Measurements from ENCODE around the gene TCP11L1. TPM values are rescaled to one million over a fixed set of nuclear protein-coding genes. Genes with fewer than 3 reads are reported as not detected.

Gene TCP11L1
- total and polyA plus RNA-seq, 5 donors, result 4.3 to 9.8 (median 8.7) TPM

DNA sequence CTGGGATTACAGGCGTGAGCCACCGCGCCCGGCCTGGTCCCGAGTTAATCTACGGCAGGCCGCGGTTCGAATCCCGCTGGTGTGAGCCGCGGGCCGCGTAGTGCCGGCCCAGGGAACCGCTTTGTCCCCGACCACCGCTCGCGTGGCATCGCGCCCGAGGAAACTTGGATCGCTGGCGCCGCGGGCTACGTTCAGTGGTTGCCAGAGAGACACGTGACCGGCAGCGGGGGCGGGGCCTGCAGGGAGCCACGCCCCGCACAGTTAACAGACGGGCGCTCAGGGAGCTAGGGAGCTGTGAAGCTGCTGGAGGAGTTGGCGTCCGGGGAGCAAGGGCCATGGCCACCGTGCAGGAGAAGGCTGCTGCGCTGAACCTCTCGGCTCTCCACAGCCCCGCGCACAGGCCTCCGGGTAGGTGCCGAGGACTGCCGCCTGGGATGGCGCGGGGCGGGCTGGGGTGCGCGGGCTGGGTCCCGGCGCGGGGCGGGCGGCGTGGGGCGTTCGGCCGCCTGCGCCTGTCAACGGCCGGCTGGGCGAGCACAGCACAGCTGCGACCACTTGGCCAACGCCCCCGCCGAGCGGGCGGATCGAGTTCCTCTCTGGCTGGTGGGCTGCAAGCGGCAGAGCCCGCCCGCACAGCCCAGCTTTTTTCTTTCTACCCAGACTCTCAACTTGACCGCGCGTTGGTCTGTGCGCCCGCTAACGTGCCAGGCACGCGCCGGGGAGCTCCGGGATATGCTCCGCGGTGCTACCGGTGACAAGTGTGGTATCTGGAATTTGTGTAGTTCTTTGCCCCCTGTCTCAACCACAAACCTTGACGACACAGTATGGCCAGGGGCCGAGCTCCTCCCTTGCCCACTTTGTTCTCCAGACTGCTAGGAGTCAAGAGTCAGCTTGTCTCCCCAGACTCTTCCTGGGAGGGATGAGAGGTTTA is 23.5 kb upstream of the TCP11L1 start, which contains the start of gene DEPDC7:
Gene DEPDC7 (plus strand): TSS at position 258 of the 931 bp plus-strand sequence. CDS start 78 bp downstream, at position 336.
- intact Hi-C loops (cut with DNase I), result no loop called here
- Histone ChIP-seq H3K27me3 (ENCODE audit: control insufficient read depth, insufficient read depth) (no peaks in the 10 kb centered on the region), H3K4me3 (ENCODE audit: low read length) (peak within 1 kb of the TSS; percentile 65), H3K27ac (ENCODE audit: low read length) (no peak within 1 kb of the TSS), H3K9me3 (ENCODE audit: control insufficient read depth, low read length) (no peaks in the 10 kb centered on the region), H3K4me1 (ENCODE audit: control insufficient read depth, insufficient read depth, low read length) (no peaks in the 10 kb centered on the region)
- ATAC-seq (peak; percentile 97 to 98), DNase-seq (peak; percentile 88 to 96 (median 95))
- 3% methylated on average over 89 of the region's 89 CpGs for WGBS

DNA sequence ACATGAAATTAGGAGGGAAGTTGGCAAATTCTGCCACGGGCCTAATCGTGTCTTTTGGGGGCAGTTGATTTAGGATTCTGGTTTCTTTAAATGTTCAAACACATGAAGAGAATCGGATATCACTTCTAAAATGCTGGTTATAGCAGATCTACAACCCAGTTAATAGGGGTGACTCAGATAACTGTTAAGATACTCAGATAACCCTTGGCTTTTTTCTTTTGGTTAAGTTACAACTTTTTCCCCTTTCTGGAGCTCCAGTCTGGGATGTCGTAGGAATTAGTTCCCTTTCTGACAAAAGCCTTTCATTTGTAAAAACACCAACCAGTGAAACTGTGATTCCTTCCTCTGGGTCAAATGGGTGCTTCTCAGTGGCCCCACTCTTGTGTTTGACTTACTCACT is 22.7 kb upstream of the TCP11L1 start:
- WGBS, result 56% methylated on average over 4 of the region's 4 CpGs
- ATAC-seq (no peak), DNase-seq (no peak)
- no peaks in the 10 kb centered on the region for H3K4me1 ChIP-seq (ENCODE audit: control insufficient read depth, insufficient read depth, low read length)
- no peaks in the 10 kb centered on the region for H3K9me3 ChIP-seq (ENCODE audit: control insufficient read depth, low read length)
- no peak overlapping the region for H3K27ac ChIP-seq (ENCODE audit: low read length)
- intact Hi-C loops (cut with DNase I), result no loop called here
- H3K27me3 ChIP-seq (ENCODE audit: control insufficient read depth, insufficient read depth), result no peaks in the 10 kb centered on the region
- H3K4me3 ChIP-seq (ENCODE audit: low read length), result peak overlapping the region; percentile 65

DNA sequence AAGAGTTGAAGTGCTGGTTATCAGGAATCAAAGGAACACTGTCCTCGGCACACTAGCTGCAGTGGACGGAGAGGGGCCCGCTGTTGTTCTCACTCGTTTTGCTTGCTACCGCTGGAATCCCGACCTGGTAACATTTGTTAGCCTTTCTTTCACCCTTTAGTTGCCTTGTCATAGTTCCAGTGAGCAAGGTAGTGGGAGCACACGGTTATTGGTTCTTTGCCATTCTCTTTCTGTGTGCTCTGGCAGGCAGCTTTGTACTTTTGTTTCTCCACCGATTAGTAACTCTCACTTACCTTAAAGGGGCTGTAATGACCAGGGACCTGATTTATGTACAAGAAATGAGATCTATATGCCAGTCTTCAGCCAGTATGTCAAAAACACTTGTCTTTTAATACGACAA is 21.9 kb upstream of the TCP11L1 start:
- Histone ChIP-seq H3K4me3 (ENCODE audit: low read length) (no peak overlapping the region), H3K9me3 (ENCODE audit: control insufficient read depth, low read length) (no peaks in the 10 kb centered on the region), H3K4me1 (ENCODE audit: control insufficient read depth, insufficient read depth, low read length) (no peaks in the 10 kb centered on the region), H3K27me3 (ENCODE audit: control insufficient read depth, insufficient read depth) (no peaks in the 10 kb centered on the region), H3K27ac (ENCODE audit: low read length) (no peak overlapping the region)
- DNase-seq (no peak), ATAC-seq (no peak)
- intact Hi-C loops (cut with DNase I), result no loop called here
- 89% methylated on average over 9 of the region's 9 CpGs for WGBS

DNA sequence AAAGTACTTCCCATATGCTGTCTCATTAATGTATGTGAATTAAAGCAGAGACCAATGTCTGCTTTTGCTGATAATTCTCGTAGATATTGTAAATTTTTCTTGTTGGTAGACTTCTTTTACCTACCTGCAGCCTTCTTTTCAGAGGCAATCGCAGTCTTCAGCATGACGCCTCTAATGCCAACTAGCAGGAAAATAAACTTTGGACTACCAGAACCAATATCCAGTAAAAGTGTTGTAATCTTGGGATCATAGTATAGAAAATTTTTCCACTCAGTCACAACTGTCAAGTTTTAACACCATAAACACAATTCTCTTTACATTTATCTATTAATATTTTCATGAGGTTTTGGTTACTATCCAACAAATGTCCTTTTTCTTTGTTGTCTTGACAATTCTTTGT is 21.4 kb upstream of the TCP11L1 start:
- no peak overlapping the region for H3K27ac ChIP-seq (ENCODE audit: low read length)
- WGBS, result 93% methylated on average over 3 of the region's 3 CpGs
- DNase-seq (no peak), ATAC-seq (no peak)
- no peak overlapping the region for H3K4me3 ChIP-seq (ENCODE audit: low read length)
- H3K27me3 ChIP-seq (ENCODE audit: control insufficient read depth, insufficient read depth), result no peaks in the 10 kb centered on the region
- H3K9me3 ChIP-seq (ENCODE audit: control insufficient read depth, low read length), result no peaks in the 10 kb centered on the region
- intact Hi-C loops (cut with DNase I), result no loop called here
- H3K4me1 ChIP-seq (ENCODE audit: control insufficient read depth, insufficient read depth, low read length), result no peaks in the 10 kb centered on the region

DNA sequence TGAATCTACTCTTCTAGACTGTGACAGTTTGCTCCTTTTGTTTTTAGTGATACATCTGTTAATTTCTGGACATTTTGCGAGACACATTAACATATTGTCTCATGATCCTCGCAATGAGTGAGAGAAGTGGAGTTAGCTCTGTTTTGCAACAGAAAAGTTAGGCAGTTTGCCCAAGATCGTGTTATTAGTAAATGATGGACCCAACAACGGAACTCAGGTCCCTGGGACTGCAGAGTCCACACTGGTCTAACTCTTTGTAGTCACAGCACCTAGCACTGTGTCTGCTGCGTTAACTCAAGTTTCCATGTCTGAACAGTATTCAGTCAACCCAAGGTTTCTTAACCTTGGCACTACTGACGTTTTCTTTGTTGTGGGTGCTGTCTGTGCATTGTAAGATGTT is 20.5 kb upstream of the TCP11L1 start:
- 88% methylated on average over 6 of the region's 6 CpGs for WGBS
- no peaks in the 10 kb centered on the region for H3K4me1 ChIP-seq (ENCODE audit: control insufficient read depth, insufficient read depth, low read length)
- no peaks in the 10 kb centered on the region for H3K27me3 ChIP-seq (ENCODE audit: control insufficient read depth, insufficient read depth)
- no peak for DNase-seq
- H3K4me3 ChIP-seq (ENCODE audit: low read length), result no peak overlapping the region
- no peak overlapping the region for H3K27ac ChIP-seq (ENCODE audit: low read length)
- no peaks in the 10 kb centered on the region for H3K9me3 ChIP-seq (ENCODE audit: control insufficient read depth, low read length)
- intact Hi-C loops (cut with DNase I), result no loop called here
- no peak for ATAC-seq

DNA sequence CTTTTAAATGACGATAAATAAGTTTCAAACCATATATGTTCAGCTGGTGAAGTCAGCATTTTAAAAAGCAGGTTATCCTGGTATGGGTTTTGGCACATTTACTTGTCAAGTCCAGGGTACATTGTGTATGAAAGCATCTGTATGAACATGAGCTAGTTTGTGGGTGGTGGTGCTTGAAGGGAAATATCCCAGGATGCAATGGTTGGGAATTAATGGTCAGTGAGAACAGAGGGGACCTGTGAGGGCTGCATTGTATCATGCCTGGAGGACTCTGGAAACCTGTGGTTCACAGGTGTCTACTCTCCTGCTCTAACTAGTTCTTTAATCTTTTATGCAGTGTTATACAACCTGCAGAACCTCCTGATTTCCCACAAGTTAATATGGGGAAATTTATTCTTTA is 17.9 kb upstream of the TCP11L1 start:
- intact Hi-C loops (cut with DNase I), result no loop called here
- no peak overlapping the region for H3K4me3 ChIP-seq (ENCODE audit: low read length)
- 93% methylated on average over 1 of the region's 1 CpG for WGBS
- H3K9me3 ChIP-seq (ENCODE audit: control insufficient read depth, low read length), result no peaks in the 10 kb centered on the region
- ATAC-seq (no peak), DNase-seq (no peak)
- H3K27me3 ChIP-seq (ENCODE audit: control insufficient read depth, insufficient read depth), result no peaks in the 10 kb centered on the region
- no peak overlapping the region for H3K27ac ChIP-seq (ENCODE audit: low read length)
- no peaks in the 10 kb centered on the region for H3K4me1 ChIP-seq (ENCODE audit: control insufficient read depth, insufficient read depth, low read length)

DNA sequence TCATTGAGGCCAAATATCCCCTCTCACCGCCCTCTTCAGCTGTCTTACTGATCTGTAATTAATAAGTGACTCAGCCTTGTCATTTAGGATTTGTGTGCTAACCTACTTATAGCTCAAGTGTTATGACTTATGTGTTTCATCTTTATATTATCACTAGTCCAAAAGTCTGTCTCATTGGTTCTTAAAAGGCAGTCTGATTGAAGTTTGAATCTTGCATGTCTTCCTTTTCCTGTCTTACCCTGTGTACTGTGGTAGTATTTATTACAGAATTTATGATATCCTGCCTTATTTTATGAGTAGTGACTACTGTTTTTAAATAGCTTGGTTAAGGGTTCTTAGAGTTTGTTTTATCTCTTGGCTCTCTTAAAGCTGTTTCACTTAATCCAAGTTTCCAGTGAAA is 17.4 kb upstream of the TCP11L1 start:
- Histone ChIP-seq H3K4me3 (ENCODE audit: low read length) (no peak overlapping the region), H3K9me3 (ENCODE audit: control insufficient read depth, low read length) (no peaks in the 10 kb centered on the region), H3K27ac (ENCODE audit: low read length) (no peak overlapping the region), H3K4me1 (ENCODE audit: control insufficient read depth, insufficient read depth, low read length) (no peaks in the 10 kb centered on the region), H3K27me3 (ENCODE audit: control insufficient read depth, insufficient read depth) (no peaks in the 10 kb centered on the region)
- WGBS, result 95% methylated on average over 1 of the region's 1 CpG
- DNase-seq (no peak), ATAC-seq (no peak)
- intact Hi-C loops (cut with DNase I), result no loop called here

DNA sequence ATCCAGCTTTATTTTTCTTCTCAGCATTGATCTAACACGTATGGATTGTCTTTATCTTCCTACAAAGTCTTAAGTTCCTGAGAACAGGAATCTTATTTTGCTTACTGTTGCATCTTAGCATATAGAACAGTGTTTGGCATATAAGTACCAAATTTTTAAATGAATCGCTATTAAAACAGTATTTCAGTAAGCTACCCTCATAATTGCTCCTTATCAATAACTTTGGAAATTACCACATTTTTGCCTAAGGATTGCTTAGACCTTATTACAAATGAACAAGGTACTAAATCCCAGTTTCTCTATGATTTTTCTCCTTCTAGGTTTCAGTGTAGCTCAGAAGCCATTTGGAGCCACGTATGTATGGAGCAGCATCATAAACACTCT is 14.0 kb upstream of the TCP11L1 start:
- Histone ChIP-seq H3K27ac (ENCODE audit: low read length) (no peak overlapping the region), H3K4me3 (ENCODE audit: low read length) (no peak overlapping the region), H3K27me3 (ENCODE audit: control insufficient read depth, insufficient read depth) (no peaks in the 10 kb centered on the region), H3K9me3 (ENCODE audit: control insufficient read depth, low read length) (no peaks in the 10 kb centered on the region), H3K4me1 (ENCODE audit: control insufficient read depth, insufficient read depth, low read length) (no peaks in the 10 kb centered on the region)
- no peak for DNase-seq
- intact Hi-C loops (cut with DNase I), result no loop called here
- no peak for ATAC-seq
- WGBS, result 78% methylated on average over 3 of the region's 3 CpGs

DNA sequence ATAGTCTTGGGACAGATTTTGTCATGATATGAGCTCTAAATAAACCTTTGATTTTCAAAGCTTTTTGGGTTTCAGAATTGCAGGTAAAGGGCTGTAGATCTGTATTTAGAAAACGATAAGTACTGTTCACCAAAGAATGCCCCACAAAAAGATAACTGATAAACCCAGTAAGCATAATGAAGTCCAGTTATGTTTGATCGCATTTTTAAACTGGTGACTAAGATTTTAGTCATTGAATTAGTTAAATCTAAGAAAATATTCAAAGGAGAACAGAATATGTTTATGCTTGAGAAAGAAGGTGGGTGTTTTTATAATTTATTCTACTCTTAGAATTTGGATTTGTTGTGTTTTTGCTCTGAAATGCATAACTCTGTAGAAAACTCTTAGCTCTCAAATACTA is 12.1 kb upstream of the TCP11L1 start:
- Histone ChIP-seq H3K27me3 (ENCODE audit: control insufficient read depth, insufficient read depth) (no peaks in the 10 kb centered on the region), H3K9me3 (ENCODE audit: control insufficient read depth, low read length) (no peaks in the 10 kb centered on the region), H3K27ac (ENCODE audit: low read length) (no peak overlapping the region), H3K4me3 (ENCODE audit: low read length) (no peak overlapping the region), H3K4me1 (ENCODE audit: control insufficient read depth, insufficient read depth, low read length) (no peaks in the 10 kb centered on the region)
- DNase-seq (no peak), ATAC-seq (no peak)
- intact Hi-C loops (cut with DNase I), result no loop called here
- 83% methylated on average over 2 of the region's 2 CpGs for WGBS

DNA sequence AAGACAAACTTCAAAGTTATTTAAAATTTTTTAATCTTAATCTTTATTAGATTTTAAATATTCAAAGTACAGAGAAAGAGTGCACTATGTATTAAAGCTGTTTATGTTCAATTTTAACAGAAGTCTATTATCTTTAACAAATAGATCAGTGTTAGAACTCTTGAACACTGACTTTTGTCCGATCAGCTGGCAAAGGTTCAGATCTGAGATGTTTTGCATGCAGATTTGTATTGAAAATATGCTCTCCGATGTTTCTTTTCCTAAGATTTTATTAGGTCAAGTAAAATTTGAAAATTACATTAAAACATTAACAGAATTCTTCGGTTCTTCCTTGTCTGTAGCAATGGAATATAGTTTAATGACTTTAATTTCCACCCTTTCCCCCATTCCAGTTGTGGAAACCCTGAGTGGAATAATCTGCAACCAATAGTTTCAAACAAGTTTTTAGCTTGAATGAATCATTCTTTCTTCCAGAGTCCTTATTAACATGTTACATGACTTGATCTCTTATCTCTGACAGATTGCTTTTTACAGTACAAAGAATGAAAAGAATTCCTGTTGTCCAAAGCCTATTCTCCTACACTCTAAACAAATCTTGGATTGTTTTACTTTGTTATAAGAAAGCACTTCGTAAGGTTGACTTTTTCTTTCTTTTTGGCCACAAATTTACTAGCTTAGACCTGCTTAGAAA is 11.4 kb upstream of the TCP11L1 start:
- H3K27me3 ChIP-seq (ENCODE audit: control insufficient read depth, insufficient read depth), result no peaks in the 10 kb centered on the region
- ATAC-seq (no peak), DNase-seq (no peak)
- no peak overlapping the region for H3K27ac ChIP-seq (ENCODE audit: low read length)
- WGBS, result 74% methylated on average over 4 of the region's 4 CpGs
- H3K9me3 ChIP-seq (ENCODE audit: control insufficient read depth, low read length), result no peaks in the 10 kb centered on the region
- no peaks in the 10 kb centered on the region for H3K4me1 ChIP-seq (ENCODE audit: control insufficient read depth, insufficient read depth, low read length)
- H3K4me3 ChIP-seq (ENCODE audit: low read length), result no peak overlapping the region
- intact Hi-C loops (cut with DNase I), result no loop called here

DNA sequence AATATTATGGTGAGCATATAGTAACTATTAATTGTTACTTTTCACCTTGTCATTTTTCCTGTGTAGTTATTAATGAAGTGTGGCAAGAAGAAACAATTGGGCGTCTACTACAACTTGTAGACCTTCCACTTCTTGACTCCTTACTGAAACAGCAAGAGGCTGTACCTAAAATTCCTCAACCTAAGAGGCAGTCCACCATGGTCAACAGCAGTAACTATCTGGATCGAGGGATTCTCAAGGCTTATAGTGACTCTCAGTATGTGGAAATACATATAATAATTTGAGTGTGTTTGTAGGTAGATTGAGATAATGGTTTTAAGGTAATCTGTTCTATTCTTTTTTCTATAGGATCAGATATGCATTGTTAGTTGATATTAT is 10.8 kb upstream of the TCP11L1 start:
- H3K27ac ChIP-seq (ENCODE audit: low read length), result no peak overlapping the region
- ATAC-seq (no peak), DNase-seq (no peak)
- no peaks in the 10 kb centered on the region for H3K4me1 ChIP-seq (ENCODE audit: control insufficient read depth, insufficient read depth, low read length)
- no peaks in the 10 kb centered on the region for H3K9me3 ChIP-seq (ENCODE audit: control insufficient read depth, low read length)
- WGBS, result 87% methylated on average over 2 of the region's 2 CpGs
- intact Hi-C loops (cut with DNase I), result no loop called here
- no peak overlapping the region for H3K4me3 ChIP-seq (ENCODE audit: low read length)
- no peaks in the 10 kb centered on the region for H3K27me3 ChIP-seq (ENCODE audit: control insufficient read depth, insufficient read depth)

Data from right cardiac atrium (tissue), 5 donors.